ENCODE data around the gene CROCC2.

The CROCC2 gene

DNA sequence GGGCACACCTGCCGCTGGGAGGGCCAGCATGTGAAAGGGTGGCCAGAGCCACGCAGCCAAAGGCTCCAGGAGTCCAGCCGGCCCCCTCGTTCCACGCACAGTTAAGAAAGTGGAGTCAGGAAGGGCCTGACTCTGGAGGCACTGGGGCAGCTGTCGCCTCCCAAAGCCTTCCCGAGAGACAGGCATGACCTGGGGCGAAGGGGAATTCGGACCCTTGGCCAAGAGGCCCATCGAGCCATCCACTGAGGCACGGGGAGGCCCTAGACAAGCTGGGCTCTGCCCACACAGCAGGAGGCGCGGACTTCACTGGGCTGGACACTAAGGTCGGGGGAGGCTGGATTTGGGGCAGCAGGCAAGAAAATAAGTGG, 53.8 kb downstream of the CROCC2 start:
- no peak for TF ChIP-seq CTCF (IDR thresholded peaks at IDR 0.05)

- no peak for TF ChIP-seq CTCF (IDR thresholded peaks at IDR 0.05)
Measured at GRCh38 chr2:240960309-240960970, 54.3 kb downstream of the CROCC2 start.

- TF ChIP-seq CTCF (IDR thresholded peaks at IDR 0.05): no peak
Measured at GRCh38 chr2:240960971-240961876, 55.1 kb downstream of the CROCC2 start.

DNA sequence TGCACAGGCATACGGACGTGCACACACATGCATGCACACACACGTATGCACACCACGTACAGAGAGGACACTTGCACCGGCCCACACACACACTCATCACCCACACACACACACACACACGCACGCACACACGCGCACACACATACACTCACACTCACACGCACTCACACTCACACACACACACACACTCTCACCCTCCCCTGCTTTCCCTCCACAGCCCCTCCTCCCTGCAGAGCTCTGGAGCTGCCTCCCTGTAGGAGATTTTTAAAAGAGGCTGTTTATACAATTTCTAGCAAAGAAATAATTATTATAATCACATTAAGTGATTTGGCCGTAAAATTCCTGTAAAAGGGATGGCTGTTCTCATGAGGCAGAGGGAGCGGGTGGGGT, 55.8 kb downstream of the CROCC2 start:
- no peak for TF ChIP-seq CTCF (IDR thresholded peaks at IDR 0.05)

DNA sequence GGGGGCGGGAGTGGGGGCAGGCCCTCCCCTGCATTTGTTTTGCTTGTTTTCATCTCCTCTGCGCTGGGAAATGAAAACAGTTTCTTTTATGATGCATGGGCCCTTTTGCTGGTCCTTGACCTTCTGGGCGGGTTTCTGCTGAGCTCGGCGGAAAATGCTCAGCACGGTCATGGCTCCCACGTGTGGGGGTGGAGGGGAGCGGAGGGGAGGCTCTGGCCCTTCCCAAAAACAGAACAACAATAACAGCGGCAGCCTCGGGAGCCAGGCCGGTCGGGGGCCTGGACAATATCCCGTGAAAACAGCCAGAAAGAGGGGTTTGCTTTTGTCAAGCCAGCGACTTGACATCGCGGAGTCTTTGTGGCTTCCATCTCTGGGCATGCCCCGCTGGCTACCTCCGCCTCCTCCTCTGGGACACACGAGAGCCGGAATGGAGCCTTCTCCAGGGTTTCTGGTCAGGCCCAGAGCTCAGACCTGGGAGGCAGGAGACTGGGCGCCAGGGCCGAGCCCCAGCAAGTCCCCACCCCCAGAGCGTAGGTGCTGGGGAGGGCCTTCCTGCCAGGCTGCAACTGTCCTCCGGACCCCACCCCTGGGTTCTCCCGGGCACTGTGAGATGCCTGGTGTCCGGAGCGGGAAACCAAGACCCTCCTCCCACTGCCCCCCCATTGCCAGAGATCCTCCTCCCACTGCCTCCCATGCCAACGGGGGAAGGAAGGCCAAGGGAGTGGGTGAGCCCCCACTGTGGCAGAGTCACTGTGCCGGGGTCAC, 56.3 kb downstream of the CROCC2 start:
- no peak for TF ChIP-seq CTCF (IDR thresholded peaks at IDR 0.05)

DNA sequence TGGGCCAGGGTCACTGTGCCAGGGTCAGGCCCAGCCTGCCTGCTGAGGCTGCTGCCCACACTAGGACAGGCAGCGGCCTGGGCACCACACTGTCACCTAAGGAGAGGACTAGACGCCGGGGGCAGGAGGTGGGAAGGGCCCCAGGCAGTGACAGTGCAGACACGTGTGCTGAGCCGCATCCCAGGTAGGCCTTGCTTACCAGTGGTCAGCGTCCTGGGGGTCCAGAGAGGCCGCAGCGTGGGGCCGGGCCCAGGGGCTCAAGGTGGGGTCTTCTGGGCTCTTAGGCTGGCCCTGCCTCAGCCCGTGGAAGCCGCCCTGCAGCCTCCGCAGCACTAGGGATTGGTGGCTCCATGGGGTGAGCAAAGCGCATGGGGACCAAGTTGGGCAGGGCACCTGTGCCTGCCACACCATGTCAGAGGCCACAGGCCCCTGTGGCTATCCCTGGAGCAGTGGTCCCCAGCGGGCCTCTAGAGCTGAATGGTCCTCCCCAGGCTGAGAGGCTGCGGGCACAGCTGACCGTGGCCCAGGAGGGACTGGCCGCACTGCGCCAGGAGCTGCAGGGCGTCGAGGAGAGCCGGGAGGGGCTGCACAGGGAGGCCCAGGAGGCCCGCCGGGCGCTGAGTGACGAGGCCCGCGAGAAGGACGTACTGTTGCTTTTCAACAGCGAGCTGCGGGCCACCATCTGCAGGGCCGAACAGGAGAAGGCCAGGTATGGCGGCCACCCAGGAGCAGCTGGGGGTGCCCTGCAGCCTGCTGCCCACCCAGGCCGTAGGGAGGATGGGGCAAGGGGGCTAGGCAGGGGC, 57.1 kb downstream of the CROCC2 start:
- TF ChIP-seq CTCF (IDR thresholded peaks at IDR 0.05): no peak

All from LNCAP (cell line).